Measurements from ENCODE around the gene FTH1. TPM values are rescaled to one million over a fixed set of nuclear protein-coding genes. Genes with fewer than 3 reads are reported as not detected.

FTH1 gene
- polyA plus RNA-seq = 540 and 597 TPM in 2 replicates
- polyA minus RNA-seq = 209 and 346 TPM in 2 replicates

GRCh38 chr11:61967116-61967923, at the start of gene FTH1:
Gene FTH1 (minus strand): TSS chr11:61967634. CDS start chr11:61967425, 209 bp downstream.
- H3K4me3 ChIP-seq (ENCODE audit: low read length) = peak within 1 kb of the TSS; percentile 86
- no peaks in the 10 kb centered on the region for H3K9me2 ChIP-seq (ENCODE audit: insufficient read depth, low read length)
- TF ChIP-seq EP300 (conservative IDR thresholded peaks at IDR 0.05; ENCODE audit: poor library complexity, severe bottlenecking) (peak; percentile 62), POLR2AphosphoS5 (IDR thresholded peaks at IDR 0.05) (peak; percentile 99), MXI1 (conservative IDR thresholded peaks at IDR 0.05; ENCODE audit: poor library complexity, severe bottlenecking) (peak; percentile 64), SMC3 (conservative IDR thresholded peaks at IDR 0.05; ENCODE audit: poor library complexity) (no peak), TAF1 (IDR thresholded peaks at IDR 0.05; ENCODE audit: low read depth) (peak; percentile 79)
- TF ChIP-seq, protein P1, sequence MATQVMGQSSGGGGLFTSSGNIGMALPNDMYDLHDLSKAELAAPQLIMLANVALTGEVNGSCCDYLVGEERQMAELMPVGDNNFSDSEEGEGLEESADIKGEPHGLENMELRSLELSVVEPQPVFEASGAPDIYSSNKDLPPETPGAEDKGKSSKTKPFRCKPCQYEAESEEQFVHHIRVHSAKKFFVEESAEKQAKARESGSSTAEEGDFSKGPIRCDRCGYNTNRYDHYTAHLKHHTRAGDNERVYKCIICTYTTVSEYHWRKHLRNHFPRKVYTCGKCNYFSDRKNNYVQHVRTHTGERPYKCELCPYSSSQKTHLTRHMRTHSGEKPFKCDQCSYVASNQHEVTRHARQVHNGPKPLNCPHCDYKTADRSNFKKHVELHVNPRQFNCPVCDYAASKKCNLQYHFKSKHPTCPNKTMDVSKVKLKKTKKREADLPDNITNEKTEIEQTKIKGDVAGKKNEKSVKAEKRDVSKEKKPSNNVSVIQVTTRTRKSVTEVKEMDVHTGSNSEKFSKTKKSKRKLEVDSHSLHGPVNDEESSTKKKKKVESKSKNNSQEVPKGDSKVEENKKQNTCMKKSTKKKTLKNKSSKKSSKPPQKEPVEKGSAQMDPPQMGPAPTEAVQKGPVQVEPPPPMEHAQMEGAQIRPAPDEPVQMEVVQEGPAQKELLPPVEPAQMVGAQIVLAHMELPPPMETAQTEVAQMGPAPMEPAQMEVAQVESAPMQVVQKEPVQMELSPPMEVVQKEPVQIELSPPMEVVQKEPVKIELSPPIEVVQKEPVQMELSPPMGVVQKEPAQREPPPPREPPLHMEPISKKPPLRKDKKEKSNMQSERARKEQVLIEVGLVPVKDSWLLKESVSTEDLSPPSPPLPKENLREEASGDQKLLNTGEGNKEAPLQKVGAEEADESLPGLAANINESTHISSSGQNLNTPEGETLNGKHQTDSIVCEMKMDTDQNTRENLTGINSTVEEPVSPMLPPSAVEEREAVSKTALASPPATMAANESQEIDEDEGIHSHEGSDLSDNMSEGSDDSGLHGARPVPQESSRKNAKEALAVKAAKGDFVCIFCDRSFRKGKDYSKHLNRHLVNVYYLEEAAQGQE (IDR thresholded peaks at IDR 0.05; ENCODE audit: borderline replicate concordance) = peak; percentile 90
- no peaks in the 10 kb centered on the region for H3K27me3 ChIP-seq (ENCODE audit: insufficient read depth, low read depth, low read length)
- H3K9me3 ChIP-seq (ENCODE audit: low read length) = no peaks in the 10 kb centered on the region
- H3K36me3 ChIP-seq (ENCODE audit: insufficient read depth, low read length) = peaks cover 17% of the 10 kb centered on the region
- H3F3A ChIP-seq (ENCODE audit: insufficient read depth, low read length, poor library complexity, severe bottlenecking) = no peaks in the 10 kb centered on the region
- peaks cover 23% of the 10 kb centered on the region for H3K79me2 ChIP-seq (replicated peaks; ENCODE audit: insufficient read depth, low read length)
- peak within 1 kb of the TSS; percentile 97 for H3K9ac ChIP-seq (ENCODE audit: low read length)
- H3K4me2 ChIP-seq (ENCODE audit: low read length) = peak within 1 kb of the TSS; percentile 92
- H2AFZ ChIP-seq (ENCODE audit: low read depth, low read length) = peak within 1 kb of the TSS; percentile 91
- peak within 1 kb of the TSS; percentile 98 for H3K27ac ChIP-seq (ENCODE audit: low read length)
- H4K20me1 ChIP-seq (ENCODE audit: insufficient read depth) = no peaks in the 10 kb centered on the region

- Histone ChIP-seq H3K9ac (ENCODE audit: low read length) (no peak overlapping the region), H3K36me3 (ENCODE audit: insufficient read depth, low read length) (no peaks in the 10 kb centered on the region), H2AFZ (ENCODE audit: low read depth, low read length) (no peak overlapping the region)
Observed at GRCh38 chr11:62015615-62016014, 48.2 kb upstream of the FTH1 start.

DNA sequence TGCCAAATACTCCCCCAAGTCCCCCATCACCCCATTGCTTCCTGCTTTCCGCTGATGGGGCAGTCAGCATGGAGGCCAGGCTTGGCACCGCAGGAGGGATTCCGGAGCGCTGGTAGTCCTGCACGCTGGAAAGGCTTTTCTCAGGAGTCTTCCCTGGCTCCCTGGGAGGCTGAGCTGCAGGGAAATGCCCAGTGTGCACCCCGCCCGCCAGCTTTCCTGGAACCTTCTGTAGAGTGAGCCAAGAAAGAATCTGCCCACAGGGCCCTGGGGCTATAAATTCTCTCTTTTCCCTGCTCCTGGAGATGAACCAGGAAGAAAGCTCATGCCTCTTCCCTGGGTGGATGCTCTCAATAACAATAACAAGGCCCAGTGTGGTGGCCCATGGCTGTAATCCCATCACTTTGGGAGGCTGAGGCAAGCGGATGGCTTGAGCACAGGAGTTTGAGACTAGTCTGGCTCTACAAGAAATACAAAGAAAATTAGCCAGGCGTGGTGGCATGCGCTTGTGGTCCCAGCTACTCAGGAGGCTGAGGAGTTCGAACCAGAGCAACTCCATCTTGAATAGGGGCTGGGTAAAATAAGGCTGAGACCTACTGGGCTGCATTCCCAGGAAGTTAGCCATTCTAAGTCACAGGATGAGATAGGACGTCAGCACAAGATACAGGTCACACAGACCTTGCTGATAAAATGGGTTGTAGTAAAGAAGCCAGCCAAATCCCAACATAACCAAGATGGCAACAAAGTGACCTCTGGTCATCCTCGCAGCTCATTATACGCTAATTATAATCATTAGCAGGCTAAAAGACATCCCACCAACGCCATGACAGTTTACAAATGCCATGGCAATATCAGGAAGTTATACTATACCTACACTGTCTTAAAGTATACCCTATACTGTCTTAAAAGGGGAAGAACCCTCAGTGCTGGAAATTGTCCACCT, 46.4 kb upstream of the FTH1 start:
- Histone ChIP-seq H3K36me3 (ENCODE audit: insufficient read depth, low read length) (no peaks in the 10 kb centered on the region), H3K9ac (ENCODE audit: low read length) (no peak overlapping the region), H3K79me2 (replicated peaks; ENCODE audit: insufficient read depth, low read length) (no peaks in the 10 kb centered on the region), H2AFZ (ENCODE audit: low read depth, low read length) (no peak overlapping the region), H3K27ac (ENCODE audit: low read length) (no peak overlapping the region), H3F3A (ENCODE audit: insufficient read depth, low read length, poor library complexity, severe bottlenecking) (no peaks in the 10 kb centered on the region), H3K27me3 (ENCODE audit: insufficient read depth, low read depth, low read length) (no peaks in the 10 kb centered on the region), H3K4me2 (ENCODE audit: low read length) (no peak overlapping the region), H3K9me2 (ENCODE audit: insufficient read depth, low read length) (no peaks in the 10 kb centered on the region), H3K9me3 (ENCODE audit: low read length) (no peaks in the 10 kb centered on the region), H4K20me1 (ENCODE audit: insufficient read depth) (no peaks in the 10 kb centered on the region), H3K4me3 (ENCODE audit: low read length) (no peak overlapping the region)
- TF ChIP-seq TAF1 (IDR thresholded peaks at IDR 0.05; ENCODE audit: low read depth) (no peak), EZH2 (IDR thresholded peaks at IDR 0.05; ENCODE audit: borderline replicate concordance, insufficient read depth, low read length, poor library complexity, severe bottlenecking) (no peak), POLR2AphosphoS5 (IDR thresholded peaks at IDR 0.05) (no peak), SMC3 (conservative IDR thresholded peaks at IDR 0.05; ENCODE audit: poor library complexity) (no peak)
- TF ChIP-seq, protein P1 (IDR thresholded peaks at IDR 0.05; ENCODE audit: borderline replicate concordance) = no peak

More at GRCh38 chr11:62015615-62016014, 48.2 kb upstream of the FTH1 start:
- H3K27ac ChIP-seq (ENCODE audit: low read length) = no peak overlapping the region
- H3F3A ChIP-seq (ENCODE audit: insufficient read depth, low read length, poor library complexity, severe bottlenecking) = no peaks in the 10 kb centered on the region
- H3K4me2 ChIP-seq (ENCODE audit: low read length) = no peak overlapping the region
- no peak overlapping the region for H3K4me3 ChIP-seq (ENCODE audit: low read length)
- H3K79me2 ChIP-seq (replicated peaks; ENCODE audit: insufficient read depth, low read length) = no peaks in the 10 kb centered on the region
- H3K27me3 ChIP-seq (ENCODE audit: insufficient read depth, low read depth, low read length) = no peaks in the 10 kb centered on the region
- no peaks in the 10 kb centered on the region for H3K9me2 ChIP-seq (ENCODE audit: insufficient read depth, low read length)
- no peaks in the 10 kb centered on the region for H4K20me1 ChIP-seq (ENCODE audit: insufficient read depth)
- H3K9me3 ChIP-seq (ENCODE audit: low read length) = no peaks in the 10 kb centered on the region
- TF ChIP-seq RAD21 (conservative IDR thresholded peaks at IDR 0.05) = no peak
- TF ChIP-seq EZH2 (IDR thresholded peaks at IDR 0.05; ENCODE audit: borderline replicate concordance, insufficient read depth, low read length, poor library complexity, severe bottlenecking) = no peak
